ENCODE data around the gene PHLDB1.

DNA sequence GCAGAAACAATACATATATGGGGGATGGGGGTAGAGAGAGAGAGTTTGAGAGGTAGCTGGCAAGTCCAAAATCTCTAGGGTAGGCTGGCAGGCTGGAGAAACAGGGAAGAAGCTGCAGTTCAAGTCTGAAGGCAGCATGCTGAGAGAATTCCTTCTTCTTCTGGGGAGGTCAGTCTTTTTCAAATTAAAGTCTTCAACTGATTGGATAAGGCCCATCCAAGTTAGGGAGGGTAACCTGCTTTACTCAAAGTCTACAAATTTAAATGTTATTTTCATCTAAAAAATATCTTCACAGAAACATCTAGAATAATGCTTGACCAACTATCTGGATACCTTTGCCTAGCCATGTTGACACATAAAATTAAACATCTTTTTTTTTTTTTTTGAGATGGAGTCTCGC is 75.0 kb downstream of the PHLDB1 start:
- no peak for TF ChIP-seq L3MBTL2 (conservative IDR thresholded peaks at IDR 0.05)
- TF ChIP-seq FOXK2 (IDR thresholded peaks at IDR 0.05), result no peak
- no peak for TF ChIP-seq SP1 (IDR thresholded peaks at IDR 0.05)
- no peak for TF ChIP-seq FOXM1 (IDR thresholded peaks at IDR 0.05; ENCODE audit: borderline replicate concordance)
- no peak for TF ChIP-seq SUZ12 (IDR thresholded peaks at IDR 0.05)
- no peak for TF ChIP-seq BHLHE40 (IDR thresholded peaks at IDR 0.05; ENCODE audit: borderline replicate concordance)
- TF ChIP-seq TARDBP (IDR thresholded peaks at IDR 0.05), result no peak
- no peak for TF ChIP-seq HDGF (IDR thresholded peaks at IDR 0.05; ENCODE audit: borderline replicate concordance)
- TF ChIP-seq ELF4 (IDR thresholded peaks at IDR 0.05), result no peak
- no peak for TF ChIP-seq ZNF384 (IDR thresholded peaks at IDR 0.05)
- TF ChIP-seq NFRKB (IDR thresholded peaks at IDR 0.05), result no peak
